ENCODE measurements around the gene MTFP1. TPM values are rescaled to one million over a fixed set of nuclear protein-coding genes. Genes with fewer than 3 reads are reported as not detected.

MTFP1 gene
- total and polyA plus RNA-seq, 2 of the 4 experiments (the other 2 are of a cell fraction): 7.3 to 7.7 TPM

DNA sequence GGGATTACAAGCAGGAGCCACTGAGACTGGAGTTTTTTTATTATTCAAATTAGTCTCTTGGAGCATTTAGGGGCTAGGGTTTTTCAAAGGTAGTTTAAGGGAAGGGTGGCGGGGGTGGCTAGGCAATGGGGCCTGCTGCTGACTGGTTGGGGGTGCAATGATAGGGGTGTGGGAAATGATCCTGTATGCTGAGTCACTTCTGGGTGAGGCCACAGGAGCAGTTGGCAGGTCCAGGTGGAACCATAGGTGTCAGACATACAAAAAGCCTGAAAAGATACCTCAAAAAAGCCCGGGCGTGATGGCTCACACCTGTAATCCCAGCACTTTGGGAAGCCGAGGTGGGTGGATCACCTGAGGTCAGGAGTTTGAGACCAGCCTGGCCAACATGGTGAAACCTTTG lies 13.7 kb downstream of the MTFP1 start:
- Histone ChIP-seq H2BK5ac (ENCODE audit: low read depth, low read length, poor library complexity, severe bottlenecking) (no peak overlapping the region), H3K4me2 (ENCODE audit: low read depth, low read length) (no peak overlapping the region), H2AK9ac (replicated peaks; ENCODE audit: low read depth, low read length, poor library complexity) (no peak overlapping the region), H3K4ac (ENCODE audit: low read depth, low read length) (no peak overlapping the region), H3K36me3 (ENCODE audit: control insufficient read depth, insufficient read depth, low read length) (no peaks in the 10 kb centered on the region), H2BK20ac (ENCODE audit: low read depth, low read length) (no peak overlapping the region), H2BK120ac (ENCODE audit: low read depth, low read length) (no peak overlapping the region), H3K18ac (ENCODE audit: low read depth, low read length) (no peak overlapping the region), H3K9me1 (ENCODE audit: insufficient read depth, low read length) (no peaks in the 10 kb centered on the region; the same call in 1 of the 2 replicates), H4K20me1 (ENCODE audit: insufficient read depth, low read length) (no peaks in the 10 kb centered on the region), H4K5ac (ENCODE audit: low read depth, low read length) (no peak overlapping the region), H3K14ac (replicated peaks; ENCODE audit: low read depth, low read length) (no peak overlapping the region), H3K23ac (ENCODE audit: low read depth, low read length) (no peak overlapping the region), H2BK15ac (ENCODE audit: low read depth, low read length) (no peak overlapping the region), H3K56ac (ENCODE audit: extremely low read depth, insufficient read depth, low read length) (no peak overlapping the region), H4K91ac (ENCODE audit: insufficient read depth, low read depth, low read length) (no peak overlapping the region), H2AK5ac (ENCODE audit: low read depth, low read length) (no peak overlapping the region), H3K79me1 (ENCODE audit: low read depth in 1 of 2, low read length in 2 of 2) (no peaks in the 10 kb centered on the region), H3K27me3 (ENCODE audit: control insufficient read depth, insufficient read depth, low read length) (peaks cover 12% of the 10 kb centered on the region), H3K4me1 (ENCODE audit: control insufficient read depth, insufficient read depth, low read length) (peaks cover 2% of the 10 kb centered on the region; the same call in 1 of the 2 replicates), H3K27ac (ENCODE audit: insufficient read depth, low read length) (no peak overlapping the region), H3K9me3 (ENCODE audit: control insufficient read depth, insufficient read depth, low read length) (no peaks in the 10 kb centered on the region), H2AFZ (replicated peaks; ENCODE audit: low read length, poor library complexity) (no peak overlapping the region), H3K4me3 (ENCODE audit: insufficient read depth, low read depth, low read length) (no peak overlapping the region), H3K9ac (ENCODE audit: low read depth, low read length) (no peak overlapping the region), H4K8ac (ENCODE audit: low read depth in 2 of 2, low read length in 2 of 2) (no peak overlapping the region)
- no CpG with 5 or more reads among the region's 4 CpGs for WGBS, 2 experiments (ENCODE audit: extremely low coverage in 2 of 2, insufficient read length in 1 of 2)
- POLR2A ChIA-PET (ENCODE audit: unreplicated experiment): no interaction called here
- in situ Hi-C loops (cut with MboI; ENCODE audit: low sequenced_read_pairs): no loop called here
- dilution Hi-C loops (cut with HindIII; ENCODE audit: low sequenced_read_pairs, unreplicated experiment): no loop called here
- DNase-seq (no peak), ATAC-seq (ENCODE audit: low read depth) (no peak)
- no TSS peak for BruUV-seq (replicated peaks)
- intact Hi-C loops (cut with micrococcal nuclease): no loop called here
- CTCF ChIA-PET: no interaction called here
- TF ChIP-seq RFX5 (IDR thresholded peaks at IDR 0.05; ENCODE audit: low read depth, low read length): no peak
- TF ChIP-seq MXI1 (IDR thresholded peaks at IDR 0.05; ENCODE audit: borderline replicate concordance, low read depth, low read length): no peak
- TF ChIP-seq USF2 (IDR thresholded peaks at IDR 0.05; ENCODE audit: low read depth, low read length): no peak
- no peak for TF ChIP-seq BHLHE40 (IDR thresholded peaks at IDR 0.05; ENCODE audit: low read depth, low read length)
- TF ChIP-seq RCOR1 (IDR thresholded peaks at IDR 0.05; ENCODE audit: insufficient replicate concordance, low read length): no peak
